HG02623 (cell line): ENCODE measurements around the gene FRMPD1.

ENCODE experiments used
- ATAC-seq: cut with Tn5 transposase; IDR thresholded peaks from one replicate; pipeline ENCODE4 v1.9.1; 2021; ENCODE audit warnings: moderate library complexity; ENCODE audit not compliant: unreplicated experiment

FRMPD1 gene

GRCh38 chr9:37625758-37626147, 25.0 kb upstream of the FRMPD1 start:
- no peak for ATAC-seq

- ATAC-seq = no peak
Observed at GRCh38 chr9:37626708-37627292, 24.0 kb upstream of the FRMPD1 start.

DNA sequence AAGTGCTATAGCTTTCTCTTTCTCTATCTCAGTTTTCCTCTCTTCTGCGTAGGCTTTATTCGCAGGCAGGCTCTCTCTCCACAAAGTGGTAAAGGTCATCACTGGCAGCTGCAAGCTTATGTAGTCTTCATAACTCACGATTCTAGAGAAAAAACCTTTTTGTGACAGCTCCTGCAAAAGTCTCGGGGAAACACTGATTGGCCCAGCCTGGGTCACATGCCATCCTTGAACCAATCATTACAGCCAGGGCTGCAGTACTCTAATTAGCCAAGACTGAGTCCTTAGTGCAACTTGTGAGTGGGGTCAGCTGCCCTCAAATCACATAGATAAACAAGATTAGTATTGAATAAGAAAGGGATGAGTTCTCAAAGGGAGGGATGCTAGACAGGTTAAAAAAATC, 18.3 kb upstream of the FRMPD1 start:
- ATAC-seq = no peak

GRCh38 chr9:37635808-37636207, 14.9 kb upstream of the FRMPD1 start:
- ATAC-seq = no peak

DNA sequence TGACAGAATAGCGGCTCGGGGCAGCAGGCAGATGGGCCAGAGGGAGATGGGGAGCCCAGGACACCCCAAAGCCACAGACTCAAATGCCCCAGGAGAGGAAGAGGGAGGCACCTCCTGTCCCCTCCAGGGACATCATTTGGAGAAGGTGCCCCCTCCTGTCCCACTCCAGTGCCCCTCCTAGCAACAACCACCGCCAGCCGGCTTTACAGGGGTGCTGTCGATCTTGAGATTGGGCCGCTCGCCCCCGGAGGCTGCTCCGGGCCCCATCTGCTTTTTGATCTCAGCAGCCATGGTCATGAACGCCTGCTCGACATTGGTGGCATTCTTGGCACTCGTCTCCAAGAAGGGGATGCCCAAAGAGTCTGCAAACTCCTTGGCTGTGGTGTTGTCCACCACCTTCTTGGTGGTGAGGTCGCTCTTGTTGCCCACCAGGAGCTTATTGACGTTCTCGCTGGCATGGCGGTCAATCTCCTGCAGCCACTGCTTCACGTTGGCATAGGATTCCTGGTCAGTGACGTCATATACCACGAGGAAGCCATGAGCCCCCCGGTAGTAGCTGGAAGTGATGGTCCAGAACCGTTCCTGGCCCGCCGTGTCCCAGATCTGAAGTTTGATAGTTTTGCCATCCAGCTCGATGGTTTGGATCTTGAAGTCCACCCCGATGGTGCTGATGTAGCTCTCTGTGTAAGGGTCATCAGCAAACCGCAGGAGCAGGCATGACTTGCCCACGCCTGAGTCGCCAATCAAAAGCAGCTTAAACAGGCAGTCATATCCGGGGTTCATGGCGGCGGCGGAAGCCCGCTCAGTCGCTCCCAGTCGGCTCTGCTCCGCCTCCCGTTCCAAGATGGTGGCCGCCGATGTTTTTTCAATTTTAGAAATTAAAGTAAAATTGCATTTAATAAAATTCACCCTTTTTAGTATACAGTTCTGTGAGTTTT, 14.0 kb upstream of the FRMPD1 start:
- no peak for ATAC-seq

- ATAC-seq = no peak
Observed at GRCh38 chr9:37639109-37639762, 11.5 kb upstream of the FRMPD1 start.

DNA sequence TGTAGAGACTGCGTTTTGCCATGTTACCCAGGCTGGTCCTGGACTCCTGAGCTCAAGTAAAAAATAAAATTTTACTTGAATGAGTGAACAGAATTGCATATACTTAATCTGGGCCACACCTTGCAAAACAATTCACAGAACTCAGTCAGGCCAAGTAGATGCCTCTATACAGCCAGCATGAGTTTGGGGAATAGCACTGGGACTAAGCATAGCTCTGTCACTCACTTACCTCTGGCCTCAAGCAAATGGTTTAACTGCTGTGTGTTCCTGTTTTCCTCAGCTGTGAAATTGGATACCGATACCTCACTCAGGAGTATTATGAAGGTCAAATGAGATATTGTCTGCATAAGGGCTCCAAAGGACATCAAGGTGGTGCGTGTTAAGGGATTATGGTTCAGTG, 10.9 kb upstream of the FRMPD1 start:
- ATAC-seq = no peak

GRCh38 chr9:37640246-37640645, 10.5 kb upstream of the FRMPD1 start:
- no peak for ATAC-seq

GRCh38 chr9:37641331-37641730, 9.4 kb upstream of the FRMPD1 start:
- no peak for ATAC-seq

DNA sequence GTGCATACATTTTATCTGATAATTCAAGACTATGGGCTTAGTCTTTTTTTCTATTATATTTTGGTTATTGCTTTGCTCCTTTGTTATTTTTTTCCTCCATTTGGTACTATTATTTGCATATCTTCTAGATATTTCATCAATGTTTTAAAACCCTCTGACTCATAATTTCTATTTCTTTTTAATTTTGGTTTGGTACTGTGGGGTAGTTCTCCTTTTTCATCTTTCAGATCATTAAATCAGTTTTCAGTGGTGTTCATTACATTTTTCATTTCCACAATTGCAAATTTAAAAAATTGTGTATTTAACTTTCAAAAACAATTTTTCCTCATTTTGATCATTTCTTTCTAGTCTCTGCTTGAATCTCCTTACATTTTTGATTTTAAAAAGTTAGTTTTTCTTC, 7.5 kb upstream of the FRMPD1 start:
- no peak for ATAC-seq

- no peak for ATAC-seq
Observed at GRCh38 chr9:37645903-37646506, 4.7 kb upstream of the FRMPD1 start.

GRCh38 chr9:37650299-37650872, 368 bp upstream of the FRMPD1 start:
- ATAC-seq = no peak

DNA sequence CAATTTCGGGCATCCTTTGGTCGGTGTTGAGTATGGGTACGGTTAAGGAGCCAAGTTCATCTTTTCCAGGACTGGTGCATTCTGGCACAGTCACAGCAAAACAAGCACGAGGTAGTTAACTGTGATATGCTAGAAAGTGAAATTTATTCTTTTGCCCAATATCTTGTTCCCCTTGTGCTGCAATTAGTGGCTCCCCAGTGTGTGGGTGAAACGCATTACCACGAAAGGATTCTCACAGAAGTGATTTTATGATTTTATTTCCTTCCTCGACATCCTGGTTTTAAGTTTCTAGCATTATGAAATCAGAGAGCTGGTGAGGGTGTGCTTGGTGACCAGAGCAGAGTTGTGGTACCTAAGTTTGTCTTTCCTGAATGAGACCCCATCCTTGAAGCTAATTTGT, 1.5 kb downstream of the FRMPD1 start:
- no peak for ATAC-seq

DNA sequence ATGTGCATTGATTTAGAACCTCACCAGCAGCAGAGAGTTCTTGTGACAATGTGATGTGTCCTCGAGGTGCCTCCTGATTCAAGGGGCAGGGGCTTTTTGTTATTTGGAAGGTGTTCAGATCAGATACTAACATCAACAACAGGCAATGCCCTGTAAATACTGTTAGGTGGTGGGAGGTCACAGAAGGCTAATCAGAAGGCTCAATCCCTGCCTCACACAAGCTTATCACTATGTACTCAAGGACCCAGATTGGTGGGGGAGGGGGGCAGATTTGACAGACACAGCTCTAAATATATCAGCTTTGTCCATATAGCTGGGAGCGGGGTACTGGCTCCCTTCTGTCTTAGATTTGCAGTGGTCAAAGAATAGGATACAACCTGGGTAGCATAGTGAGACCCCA, 2.6 kb downstream of the FRMPD1 start:
- no peak for ATAC-seq

DNA sequence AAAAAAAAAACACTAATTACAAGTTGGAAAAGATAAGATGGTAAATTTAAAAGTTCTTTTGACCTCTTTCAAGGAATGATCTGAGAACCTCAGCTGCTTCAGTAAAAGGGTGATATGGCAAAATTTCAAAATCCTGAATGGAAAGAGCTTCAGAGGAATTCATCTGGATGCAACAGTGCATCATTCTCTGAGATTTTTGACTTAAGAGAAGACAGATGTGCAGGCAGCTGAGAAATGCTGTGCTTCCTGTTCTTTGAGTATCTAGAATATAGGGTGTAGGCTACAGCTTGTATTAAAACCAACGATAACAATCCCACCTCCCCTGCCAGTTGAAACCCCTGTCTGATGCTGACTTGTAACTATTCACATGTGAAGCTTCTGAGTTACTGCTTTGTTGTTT, 6.2 kb downstream of the FRMPD1 start:
- ATAC-seq = no peak

GRCh38 chr9:37660691-37661090, 9.9 kb downstream of the FRMPD1 start:
- ATAC-seq = no peak

DNA sequence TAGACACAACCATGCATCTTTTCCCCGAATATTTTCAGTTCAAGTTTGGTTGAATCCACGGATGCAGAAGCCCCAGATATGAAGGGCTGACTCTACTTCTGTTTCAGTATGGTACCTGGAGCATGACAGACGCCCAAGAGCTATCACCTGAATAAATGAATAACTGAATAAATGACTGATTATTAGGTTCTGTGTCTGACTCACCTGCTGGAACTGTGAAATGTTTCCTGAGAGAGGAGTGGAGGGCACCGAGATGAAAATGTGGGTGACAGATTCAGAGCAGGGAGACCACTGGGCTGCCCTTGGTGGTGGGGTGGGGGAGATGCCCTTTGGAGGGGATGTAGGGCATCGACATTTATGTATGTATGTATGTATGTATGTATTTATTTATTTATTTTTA, 13.2 kb downstream of the FRMPD1 start:
- ATAC-seq = no peak

- no peak for ATAC-seq
Observed at GRCh38 chr9:37667706-37668105, 17.0 kb downstream of the FRMPD1 start.

- ATAC-seq = no peak
Observed at GRCh38 chr9:37668116-37668601, 17.4 kb downstream of the FRMPD1 start.

DNA sequence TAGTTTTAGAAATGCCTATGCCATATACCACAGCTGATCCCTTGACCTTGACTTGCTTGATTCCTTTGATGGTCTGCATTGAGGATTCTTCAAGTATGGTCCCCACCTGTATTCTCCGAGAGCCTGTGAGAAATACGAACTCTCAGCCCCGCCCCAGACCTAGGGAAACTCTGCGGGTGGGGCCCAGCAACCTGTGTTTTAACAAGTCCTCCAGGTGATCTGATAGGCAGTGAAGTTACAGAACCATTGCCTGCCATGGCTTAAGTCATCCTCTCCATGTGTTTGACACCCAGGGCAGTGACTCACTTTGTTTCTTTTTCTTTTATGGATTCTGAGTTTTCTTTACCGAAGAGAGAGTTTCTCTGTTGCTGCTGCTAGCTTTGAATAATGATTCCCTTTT, 18.5 kb downstream of the FRMPD1 start:
- no peak for ATAC-seq

DNA sequence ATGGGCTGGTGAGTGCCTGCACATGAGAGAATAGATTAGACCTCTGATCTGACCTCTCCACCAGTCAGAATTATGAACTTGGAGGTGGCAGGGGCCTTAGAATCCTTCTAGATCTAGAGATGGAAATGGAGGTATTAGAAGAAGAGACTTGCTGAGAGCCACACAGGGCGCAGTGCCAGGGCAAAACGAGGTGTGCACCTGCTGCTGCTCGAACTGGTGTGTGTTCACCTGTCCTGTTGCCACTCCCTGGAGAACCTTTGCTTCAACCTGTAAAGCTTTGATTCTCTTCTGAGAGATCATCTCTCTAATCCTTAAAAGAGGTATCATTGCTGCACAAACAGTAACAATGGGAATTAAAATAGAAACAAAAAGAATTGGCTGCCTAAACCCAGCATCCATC, 24.9 kb downstream of the FRMPD1 start:
- ATAC-seq = no peak
